ENCODE measurements around the gene CDH2. TPM values are rescaled to one million over a fixed set of nuclear protein-coding genes. Genes with fewer than 3 reads are reported as not detected.
A peak's percentile ranks its signal among the peaks of the same experiment; 100 is the strongest.

The CDH2 gene
- total and polyA plus RNA-seq, 4 donors, result 14.2 to 49.5 (median 26.4) TPM

GRCh38 chr18:28088477-28088876 lies 88.5 kb downstream of the CDH2 start:
- WGBS, result 96% methylated on average over 3 of the region's 3 CpGs
- peak overlapping the region in 1 of 2 donors; percentile 73 for H3K27ac ChIP-seq (ENCODE audit: low read depth in 1 of 2, low read length in 2 of 2)

More at GRCh38 chr18:28088477-28088876, 88.5 kb downstream of the CDH2 start:
- Histone ChIP-seq H3K9me3 (ENCODE audit: control insufficient read depth in 4 of 4, low read length in 3 of 4) (no peaks in the 10 kb centered on the region), H3K36me3 (ENCODE audit: control insufficient read depth in 4 of 4, insufficient read depth in 3 of 4, low read depth in 1 of 4, low read length in 3 of 4) (no peaks in the 10 kb centered on the region), H3K9ac (ENCODE audit: low read depth in 1 of 2, low read length in 2 of 2) (no peak overlapping the region), H3K27me3 (ENCODE audit: control insufficient read depth in 4 of 4, insufficient read depth in 4 of 4, low read length in 3 of 4) (no peaks in the 10 kb centered on the region), H3K4me3 (ENCODE audit: low read depth in 1 of 3, low read length in 3 of 3) (no peak overlapping the region), H3K4me1 (ENCODE audit: control insufficient read depth in 4 of 4, insufficient read depth in 4 of 4, low read length in 3 of 4) (peaks cover 11 to 63% (median 33%) of the 10 kb centered on the region in 4 donors)
- no peak for DNase-seq (ENCODE audit: low spot score)
- no peak for TF ChIP-seq JUND (IDR thresholded peaks at IDR 0.05)
- no peak for TF ChIP-seq TAF1 (conservative IDR thresholded peaks at IDR 0.05)
- no peak for TF ChIP-seq ATF3 (IDR thresholded peaks at IDR 0.05)
- TF ChIP-seq HNF4G (IDR thresholded peaks at IDR 0.05), result no peak
- TF ChIP-seq FOXA1 (IDR thresholded peaks at IDR 0.05), result no peak
- TF ChIP-seq NR2F2 (IDR thresholded peaks at IDR 0.05), result no peak
- TF ChIP-seq YY1 (IDR thresholded peaks at IDR 0.05), result no peak
- TF ChIP-seq SP1 (IDR thresholded peaks at IDR 0.05), result no peak
- TF ChIP-seq FOXA2 (IDR thresholded peaks at IDR 0.05), result no peak
- TF ChIP-seq, protein P1, sequence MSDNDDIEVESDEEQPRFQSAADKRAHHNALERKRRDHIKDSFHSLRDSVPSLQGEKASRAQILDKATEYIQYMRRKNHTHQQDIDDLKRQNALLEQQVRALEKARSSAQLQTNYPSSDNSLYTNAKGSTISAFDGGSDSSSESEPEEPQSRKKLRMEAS (IDR thresholded peaks at IDR 0.05), result no peak
- TF ChIP-seq RXRA (IDR thresholded peaks at IDR 0.05), result no peak
- no peak for TF ChIP-seq REST (IDR thresholded peaks at IDR 0.05)
- TF ChIP-seq RAD21 (IDR thresholded peaks at IDR 0.05), result no peak
- no peak for TF ChIP-seq CTCF (IDR thresholded peaks at IDR 0.05; ENCODE audit: low read depth, low read length, missing input control)
- TF ChIP-seq HNF4A (conservative IDR thresholded peaks at IDR 0.05), result no peak
- TF ChIP-seq, protein P2, sequence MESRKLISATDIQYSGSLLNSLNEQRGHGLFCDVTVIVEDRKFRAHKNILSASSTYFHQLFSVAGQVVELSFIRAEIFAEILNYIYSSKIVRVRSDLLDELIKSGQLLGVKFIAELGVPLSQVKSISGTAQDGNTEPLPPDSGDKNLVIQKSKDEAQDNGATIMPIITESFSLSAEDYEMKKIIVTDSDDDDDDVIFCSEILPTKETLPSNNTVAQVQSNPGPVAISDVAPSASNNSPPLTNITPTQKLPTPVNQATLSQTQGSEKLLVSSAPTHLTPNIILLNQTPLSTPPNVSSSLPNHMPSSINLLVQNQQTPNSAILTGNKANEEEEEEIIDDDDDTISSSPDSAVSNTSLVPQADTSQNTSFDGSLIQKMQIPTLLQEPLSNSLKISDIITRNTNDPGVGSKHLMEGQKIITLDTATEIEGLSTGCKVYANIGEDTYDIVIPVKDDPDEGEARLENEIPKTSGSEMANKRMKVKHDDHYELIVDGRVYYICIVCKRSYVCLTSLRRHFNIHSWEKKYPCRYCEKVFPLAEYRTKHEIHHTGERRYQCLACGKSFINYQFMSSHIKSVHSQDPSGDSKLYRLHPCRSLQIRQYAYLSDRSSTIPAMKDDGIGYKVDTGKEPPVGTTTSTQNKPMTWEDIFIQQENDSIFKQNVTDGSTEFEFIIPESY (IDR thresholded peaks at IDR 0.05), result no peak
- no peak for TF ChIP-seq EGR1 (IDR thresholded peaks at IDR 0.05; ENCODE audit: low read depth in 2 of 2)
- no peak for TF ChIP-seq GABPA (IDR thresholded peaks at IDR 0.05 in 1 of 2, conservative IDR thresholded peaks at IDR 0.05 in 1 of 2)
